PC-3 (cell line): ENCODE results near the gene CORO1C.

Source experiments
- EZH2 ChIP-seq: fragments of 300-600 bp; sonication (generic); IDR thresholded peaks from one replicate; pipeline ENCODE4 v1.6.1; 2017; ENCODE audit warnings: antibody characterized with exemption, mild to moderate bottlenecking, low read length; ENCODE audit not compliant: unreplicated experiment
- EZH2phosphoT487 ChIP-seq: fragments of 300-600 bp; sonication (generic); IDR thresholded peaks from 2 replicates; pipeline ENCODE4 v1.6.1; 2018; ENCODE audit warnings: mild to moderate bottlenecking, antibody characterized with exemption, low read length, borderline replicate concordance

DNA sequence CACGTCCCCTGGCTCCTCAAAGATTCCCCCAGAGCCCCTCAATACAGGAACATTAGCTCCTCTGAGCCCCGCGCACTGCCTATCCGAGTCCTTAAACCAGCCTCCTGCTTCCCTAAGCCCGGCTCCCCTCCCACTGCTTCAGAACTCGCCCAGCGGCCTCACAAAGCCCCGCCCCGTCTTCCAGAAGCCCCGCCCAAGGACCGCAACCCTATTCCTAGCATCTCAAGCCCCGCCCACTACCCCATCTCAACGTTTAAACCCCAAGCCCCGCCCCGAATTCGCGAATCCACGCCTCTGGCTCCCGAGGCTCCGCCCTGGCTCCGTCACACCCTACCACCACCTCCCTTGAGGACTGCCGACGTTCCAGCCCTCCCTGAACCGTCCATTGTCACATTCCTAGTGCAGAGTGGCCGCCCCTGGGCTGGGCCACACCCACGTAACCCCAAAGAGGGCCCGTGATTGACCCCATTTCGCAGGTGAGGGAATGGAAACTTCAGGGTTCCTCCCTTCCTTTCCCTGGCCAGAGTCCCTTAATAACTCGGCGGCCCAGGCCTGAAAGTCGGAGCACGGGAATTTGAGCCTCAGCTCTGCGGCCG lies 646 bp upstream of the CORO1C start:
- TF ChIP-seq EZH2phosphoT487 (no peak), EZH2 (no peak)
